NCI-H146 treated with DMSO at 0.1 percent for 48 hours (cell line): ENCODE measurements around the gene DHRS13.
"Not testable (repeated sequence)": the region's sequence is repeated elsewhere in the genome, so short reads cannot be mapped to it uniquely, and the experiment has no call there.

ENCODE experiments used
- DNase-seq: peaks from one replicate; lab custom pipeline; 2025; ENCODE audit not compliant: unreplicated experiment; lab: John Stamatoyannopoulos, UW

Gene DHRS13

GRCh38 chr17:28904800-28905199, 1.9 kb upstream of the DHRS13 start:
- DNase-seq = no peak

GRCh38 chr17:28903546-28903841, 615 bp upstream of the DHRS13 start:
- not testable (repeated sequence) for DNase-seq

DNA sequence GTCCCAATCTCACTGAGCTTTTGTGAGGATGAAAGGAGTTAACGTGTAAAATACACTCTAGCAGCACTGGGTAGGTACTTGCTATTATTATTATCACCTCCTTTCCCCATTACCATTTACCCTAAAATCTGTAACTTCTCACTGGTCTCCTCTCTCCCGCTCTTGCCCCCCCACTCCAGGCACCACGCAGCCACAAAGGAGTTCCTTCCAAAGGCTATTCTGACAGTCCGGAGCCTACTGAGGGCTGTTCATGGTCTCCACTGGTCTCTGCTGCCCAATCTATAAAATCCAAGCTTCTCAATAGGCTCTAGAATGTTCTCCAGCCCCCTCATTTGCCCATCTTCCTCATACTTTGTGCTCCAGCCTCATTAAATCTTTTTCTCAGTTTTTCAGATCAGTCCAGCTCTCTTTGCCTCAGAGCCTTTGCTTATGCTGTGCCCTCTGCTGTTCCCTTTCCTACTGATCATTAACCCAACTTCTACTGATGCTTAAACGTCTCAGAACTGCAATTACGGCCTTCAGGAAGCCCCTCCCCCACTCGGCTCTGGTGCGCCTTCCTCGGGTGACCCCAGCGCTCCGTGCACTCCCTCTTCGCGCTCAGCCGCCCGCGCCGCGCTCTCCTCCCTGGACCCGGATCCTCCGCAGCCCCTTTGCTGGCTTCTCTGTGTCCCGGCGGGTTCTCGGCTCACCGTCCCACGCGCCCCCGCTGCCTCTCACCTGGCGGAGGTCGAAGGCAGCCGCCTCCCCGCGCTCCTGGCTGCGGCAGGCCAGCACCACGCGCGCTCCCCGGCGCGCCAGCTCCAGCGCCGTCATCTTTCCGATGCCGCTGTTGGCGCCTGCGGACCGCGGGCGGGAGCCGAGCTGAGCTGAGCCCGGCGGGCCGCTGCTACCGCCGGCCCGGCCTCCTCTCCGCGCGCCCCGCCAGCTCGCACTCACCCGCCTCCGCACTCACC, 737 bp downstream of the DHRS13 start:
- DNase-seq = peak; percentile 57

- no peak for DNase-seq
Measured at GRCh38 chr17:28900986-28901726, 1.7 kb downstream of the DHRS13 start.

DNA sequence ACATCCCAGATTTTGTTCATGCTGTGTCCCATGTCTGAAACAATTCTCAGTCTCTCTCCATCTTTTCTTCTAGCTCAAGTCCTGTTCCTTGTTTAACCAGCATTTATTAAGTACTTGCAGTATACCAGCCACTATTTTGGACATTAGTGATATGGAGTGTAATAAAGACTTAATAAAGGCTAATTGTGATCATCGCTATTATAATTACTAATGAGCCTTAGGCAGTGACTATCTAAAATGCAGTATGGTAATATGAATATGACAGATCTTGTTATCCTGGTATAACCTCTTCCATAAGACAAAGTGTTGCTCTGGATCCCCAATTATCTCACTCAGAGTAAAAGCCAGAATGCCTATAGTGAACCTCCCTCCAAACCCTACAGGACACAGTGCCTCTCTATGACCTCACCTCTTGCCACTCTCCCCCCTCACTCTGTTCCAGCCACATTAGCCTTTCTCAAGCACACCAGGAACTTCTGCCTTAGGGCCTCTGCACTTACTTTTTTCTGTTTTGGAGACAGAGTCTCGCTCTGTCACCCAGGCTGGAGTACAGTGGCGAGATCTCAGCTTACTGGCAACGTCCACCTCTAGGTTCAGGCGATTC, 3.6 kb downstream of the DHRS13 start:
- DNase-seq = no peak

- DNase-seq = no peak
Measured at GRCh38 chr17:28898527-28898955, 4.3 kb downstream of the DHRS13 start.

- DNase-seq = no peak
Measured at GRCh38 chr17:28897769-28898526, 4.9 kb downstream of the DHRS13 start.

DNA sequence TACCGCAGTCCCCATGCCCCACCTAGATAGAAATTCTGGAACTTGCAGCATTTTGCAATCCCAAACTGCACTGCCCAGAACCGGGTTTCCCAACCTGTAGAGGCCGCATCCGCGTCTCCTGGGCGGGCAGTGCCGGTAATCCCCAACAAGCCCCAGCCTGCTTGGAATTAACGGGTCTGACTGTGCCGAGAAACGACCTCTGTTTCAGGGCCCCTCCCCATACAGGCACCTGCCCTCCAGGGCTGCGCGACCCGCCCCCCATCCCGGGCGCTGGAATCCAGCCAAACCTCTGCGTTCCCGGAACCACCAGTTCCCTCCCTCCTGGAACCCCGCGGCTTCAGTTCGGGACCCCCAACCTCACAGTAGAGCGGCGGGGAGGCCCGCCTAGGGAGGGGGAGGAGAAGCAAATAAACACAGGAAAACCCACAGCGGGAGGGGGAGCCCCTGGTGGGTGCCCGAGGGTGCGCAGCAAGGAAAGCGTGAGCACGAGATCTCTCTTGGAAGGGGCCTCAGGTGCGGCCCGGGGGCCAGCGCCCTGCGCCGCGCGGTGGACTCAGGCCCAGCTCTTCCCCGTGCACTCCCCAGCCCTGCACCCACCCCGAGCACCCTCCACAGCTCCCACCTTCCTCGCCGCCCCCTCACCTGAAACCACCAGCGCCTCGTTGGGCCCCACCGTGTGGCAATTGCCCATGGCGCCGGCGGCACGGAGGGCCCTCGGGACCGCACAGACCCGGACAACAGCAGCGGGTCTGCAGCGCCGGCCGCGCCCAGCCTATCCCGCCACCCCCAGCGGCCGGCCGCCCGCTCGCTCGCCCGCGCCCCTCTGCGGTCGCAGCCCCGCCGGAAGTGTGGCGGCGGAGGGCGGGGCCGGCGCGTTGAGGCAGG, 5.8 kb downstream of the DHRS13 start, which contains the start of gene FLOT2:
FLOT2 (minus strand) TSS at position 850 of the 885 bp plus-strand sequence; CDS start at position 691, 159 bp downstream.
- DNase-seq = peak; percentile 78

DNA sequence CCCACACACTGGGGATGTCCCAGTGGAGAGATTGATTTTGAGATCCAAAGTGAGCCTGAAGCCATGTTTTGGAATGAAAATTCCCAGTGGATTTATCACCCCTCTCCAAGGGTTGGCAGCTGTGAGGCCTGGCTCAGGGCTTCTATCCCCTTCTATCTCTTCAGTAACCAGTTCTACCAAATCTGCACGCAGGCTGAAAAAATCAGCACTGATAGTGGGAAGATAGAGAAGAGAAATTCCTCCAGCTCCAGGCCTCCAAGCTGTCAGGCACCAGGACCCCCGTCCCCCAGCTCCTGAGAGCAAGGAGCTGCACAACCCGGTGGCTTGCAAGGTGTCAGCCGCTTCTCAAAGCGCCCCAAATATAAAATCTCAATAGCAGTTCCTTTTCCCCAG, 6.4 kb downstream of the DHRS13 start:
- DNase-seq = no peak

DNA sequence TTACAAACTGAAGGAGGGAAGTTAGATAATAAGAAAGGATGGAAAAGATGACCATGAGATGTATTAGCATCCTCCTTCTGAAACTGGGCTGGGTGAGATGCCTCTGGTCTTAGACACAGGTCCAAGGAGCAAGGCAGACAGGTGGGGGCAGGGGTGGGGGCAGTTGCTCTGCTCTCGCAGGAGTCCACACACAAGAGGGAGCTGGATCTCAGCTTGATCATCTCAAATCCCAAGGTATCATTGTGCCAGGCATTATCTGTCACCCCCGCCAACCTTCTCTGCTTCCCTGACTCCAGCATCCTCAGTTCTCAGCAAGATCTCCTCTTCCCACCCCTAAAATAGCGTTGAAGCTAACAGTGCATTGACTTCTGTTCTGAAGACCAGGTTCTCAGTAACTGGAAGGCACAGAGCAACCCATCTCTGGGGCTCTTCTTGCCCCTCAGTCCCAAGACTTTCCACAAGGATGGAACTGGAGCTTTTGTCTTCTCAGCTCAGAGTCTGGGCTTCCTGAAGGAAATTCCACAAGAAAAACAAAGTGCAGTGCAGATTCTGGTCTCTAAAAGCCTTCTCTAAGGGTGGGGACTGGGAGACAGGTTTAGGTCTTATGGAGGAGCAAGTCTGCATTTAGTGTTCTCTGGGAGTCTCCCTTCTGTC, 7.0 kb downstream of the DHRS13 start:
- DNase-seq = no peak

- not testable (repeated sequence) for DNase-seq
Measured at GRCh38 chr17:28893248-28894183, 9.4 kb downstream of the DHRS13 start.

DNA sequence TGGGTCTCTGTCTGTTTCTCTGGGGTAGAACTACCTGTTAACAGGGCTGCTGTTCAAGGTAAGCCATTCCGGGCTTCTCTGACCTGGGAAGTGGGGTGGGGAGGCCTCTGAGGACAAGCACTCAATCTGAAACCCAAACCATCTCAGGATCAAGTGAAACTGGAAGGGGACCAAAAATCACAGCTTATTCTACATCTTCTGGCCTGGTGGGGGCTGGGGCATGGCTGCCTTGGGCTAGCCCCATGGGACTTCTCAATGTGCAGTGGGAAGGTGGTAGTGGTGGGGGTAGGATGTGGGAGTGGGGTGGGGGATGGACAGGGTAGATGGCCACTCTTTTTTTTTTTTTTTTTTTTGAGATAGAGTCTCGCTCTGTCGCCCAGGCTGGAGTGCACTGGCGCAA, 10.9 kb downstream of the DHRS13 start:
- DNase-seq = no peak

GRCh38 chr17:28891201-28891600, 11.7 kb downstream of the DHRS13 start:
- DNase-seq = no peak

DNA sequence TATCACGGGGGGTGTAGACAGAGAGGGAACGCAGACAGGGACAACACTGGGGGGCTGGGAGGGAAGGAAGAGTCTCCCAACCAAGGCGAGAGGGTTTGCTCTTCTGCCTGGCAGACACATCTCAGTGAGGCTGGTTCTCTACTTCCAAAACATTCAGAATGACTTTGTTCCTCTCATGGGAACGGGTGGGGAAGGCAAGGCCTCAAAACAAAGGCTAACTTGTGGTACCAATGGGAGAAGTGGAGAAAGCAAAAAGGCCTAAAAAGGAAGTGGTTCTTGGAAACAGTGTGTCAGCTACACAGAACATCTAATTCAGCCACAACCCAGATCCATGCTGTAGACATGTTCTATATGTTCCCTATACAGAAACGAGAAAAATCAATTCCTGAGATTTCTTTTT, 12.9 kb downstream of the DHRS13 start:
- no peak for DNase-seq

GRCh38 chr17:28888832-28889231, 14.0 kb downstream of the DHRS13 start:
- no peak for DNase-seq

- no peak for DNase-seq
Measured at GRCh38 chr17:28887871-28888471, 14.9 kb downstream of the DHRS13 start.

DNA sequence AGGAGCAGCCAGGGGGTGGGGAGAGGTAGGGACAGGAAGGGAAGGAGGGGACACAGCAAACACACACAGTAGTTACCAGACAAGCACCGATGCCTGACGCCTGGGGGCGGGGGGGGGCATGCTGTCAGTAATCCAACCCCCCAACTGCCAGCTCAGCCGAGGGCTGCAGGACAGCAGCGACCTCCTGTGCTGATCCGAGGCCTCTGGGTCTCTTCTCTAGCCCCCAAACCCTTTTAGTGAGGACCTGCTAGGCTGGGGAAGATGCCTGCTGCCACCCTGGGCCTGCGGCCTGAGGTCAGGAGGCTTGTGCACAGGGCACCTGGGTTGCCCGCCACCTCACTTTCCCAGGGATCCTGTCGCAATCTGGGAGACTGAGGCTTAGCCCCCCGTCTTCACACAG, 16.9 kb downstream of the DHRS13 start:
- DNase-seq = no peak

DNA sequence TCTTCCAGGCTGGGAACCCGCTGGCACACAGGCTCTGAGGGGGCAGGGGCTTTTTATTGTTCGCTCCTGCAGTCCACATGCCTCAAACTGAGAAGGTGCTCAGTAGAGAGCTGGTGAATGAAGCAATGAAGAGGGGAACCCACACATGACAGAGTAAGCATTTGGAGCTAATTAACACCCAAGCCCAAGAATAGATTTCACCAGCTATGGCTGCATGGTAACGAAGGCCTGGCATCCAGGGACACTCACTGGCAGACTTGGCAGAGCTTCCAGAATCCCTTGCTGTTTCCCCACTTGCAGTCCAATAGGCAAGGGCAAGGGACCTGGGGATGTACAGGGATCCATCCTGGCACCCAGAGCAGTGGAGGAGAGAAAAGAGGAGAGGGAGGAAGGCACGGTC, 17.5 kb downstream of the DHRS13 start:
- DNase-seq = no peak
